ENCODE measurements around the gene SIK3.
"Not testable (repeated sequence)": the region's sequence is repeated elsewhere in the genome, so short reads cannot be mapped to it uniquely, and the experiment has no call there.

SIK3 gene

GRCh38 chr11:117074119-117074518 lies 24.1 kb downstream of the SIK3 start:
- DNase-seq = no peak

DNA sequence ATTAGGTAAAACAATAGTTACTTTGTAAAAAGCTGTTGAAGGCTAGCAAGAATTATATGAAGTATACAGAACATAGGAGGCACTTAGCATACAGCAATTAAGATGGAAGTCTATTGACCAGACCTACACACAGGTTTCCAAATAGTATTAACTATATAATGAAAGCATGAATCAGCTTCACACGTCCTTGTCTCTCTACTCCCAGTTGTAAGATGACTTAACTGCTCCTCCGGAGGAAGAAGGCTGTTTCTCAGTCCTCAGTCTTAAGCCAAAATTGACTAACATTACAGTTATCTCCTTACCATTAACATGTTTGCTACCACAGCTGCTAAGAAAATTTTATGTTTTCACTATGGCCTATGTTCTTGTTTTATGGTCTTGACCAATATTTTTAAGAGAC lies 24.7 kb downstream of the SIK3 start:
- no peak for DNase-seq

- DNase-seq = no peak
Measured at GRCh38 chr11:117072517-117073461, 25.4 kb downstream of the SIK3 start.

DNA sequence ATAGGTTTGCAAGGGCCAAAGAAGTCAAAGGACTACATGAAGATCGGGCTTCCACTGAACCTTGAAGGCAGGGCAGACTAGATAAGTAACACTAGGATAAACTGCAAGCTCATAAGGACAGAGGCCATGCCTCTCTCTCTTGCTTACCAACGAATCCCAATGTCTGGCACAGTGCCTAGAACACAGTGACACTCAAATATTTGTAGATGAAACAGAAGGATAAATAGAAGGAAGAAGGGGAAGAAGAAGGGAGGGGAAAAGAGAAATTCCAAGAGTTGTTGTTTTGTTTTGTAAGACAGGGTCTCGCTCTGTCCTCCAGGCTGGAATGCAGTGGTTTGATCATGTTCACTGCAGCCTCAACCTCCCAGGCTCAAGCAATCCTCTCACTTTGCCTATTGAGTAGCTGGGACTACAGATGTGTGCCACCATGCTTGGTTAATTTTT lies 26.9 kb downstream of the SIK3 start:
- no peak for DNase-seq

DNA sequence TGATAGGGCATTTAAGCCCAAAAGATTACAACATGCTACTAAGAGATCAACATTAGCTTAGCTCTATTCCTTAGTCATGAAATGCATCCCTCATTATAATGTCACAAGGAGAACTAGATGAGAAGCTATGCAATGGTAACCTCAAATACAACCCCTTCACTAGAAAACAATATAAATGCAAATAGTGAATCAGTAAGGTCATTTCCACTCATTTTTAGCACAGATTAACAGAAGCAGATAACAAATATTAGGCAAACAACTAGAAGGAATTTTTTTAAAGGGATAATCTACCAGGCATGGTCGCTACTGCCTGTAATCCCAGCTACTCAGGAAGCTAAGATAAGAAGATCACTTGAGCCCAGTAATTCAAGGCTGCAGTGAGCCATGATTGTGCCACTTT lies 28.2 kb downstream of the SIK3 start:
- DNase-seq = no peak

- no peak for DNase-seq
Measured at GRCh38 chr11:117068303-117068860, 29.8 kb downstream of the SIK3 start.

DNA sequence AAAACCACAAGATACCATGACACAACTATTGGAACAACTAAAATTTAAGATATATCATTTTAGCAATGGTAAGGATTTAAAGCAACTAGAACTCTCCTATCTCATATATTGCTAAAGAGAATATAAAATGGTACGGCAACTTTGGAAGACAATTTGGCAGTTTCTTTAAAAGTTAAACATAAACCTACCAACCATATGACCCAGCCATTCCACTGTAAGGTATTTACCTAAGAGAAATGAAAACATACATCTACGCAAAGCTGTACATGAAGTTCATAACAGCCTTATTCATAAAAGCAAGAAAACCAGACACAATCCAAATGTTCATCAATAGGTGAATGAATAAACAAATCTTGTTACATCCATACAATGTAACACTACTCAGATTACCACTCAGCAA lies 31.3 kb downstream of the SIK3 start:
- DNase-seq = no peak

- DNase-seq = no peak
Measured at GRCh38 chr11:117064275-117064674, 34.0 kb downstream of the SIK3 start.

- DNase-seq = no peak
Measured at GRCh38 chr11:117062498-117062897, 35.7 kb downstream of the SIK3 start.

GRCh38 chr11:117061256-117061655 lies 37.0 kb downstream of the SIK3 start:
- DNase-seq = no peak

DNA sequence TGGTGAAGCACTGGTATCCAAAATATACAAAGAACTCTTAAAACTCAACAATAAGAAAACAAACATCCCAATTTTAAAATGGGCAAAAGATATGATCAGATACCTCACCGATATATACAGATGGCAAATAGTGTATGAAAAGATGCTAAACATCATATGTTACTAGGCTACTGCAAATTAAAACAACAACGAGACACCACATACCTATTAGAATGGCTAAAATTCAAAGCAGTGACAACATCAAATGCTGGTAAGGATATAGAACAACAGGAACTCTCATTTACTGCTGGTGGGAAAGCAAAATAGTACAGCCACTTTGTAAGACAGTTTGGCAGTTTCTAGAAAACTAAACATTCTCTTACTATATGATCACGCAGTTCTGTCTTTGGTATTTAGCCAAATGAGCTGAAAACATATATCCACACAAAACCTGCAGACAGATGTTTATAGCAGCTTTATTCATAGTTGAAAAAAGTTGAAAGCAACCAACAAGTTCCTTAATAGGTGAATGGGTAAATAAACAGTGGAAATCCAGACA lies 38.5 kb downstream of the SIK3 start:
- no peak for DNase-seq

GRCh38 chr11:117058761-117059261 lies 39.4 kb downstream of the SIK3 start:
- no peak for DNase-seq

DNA sequence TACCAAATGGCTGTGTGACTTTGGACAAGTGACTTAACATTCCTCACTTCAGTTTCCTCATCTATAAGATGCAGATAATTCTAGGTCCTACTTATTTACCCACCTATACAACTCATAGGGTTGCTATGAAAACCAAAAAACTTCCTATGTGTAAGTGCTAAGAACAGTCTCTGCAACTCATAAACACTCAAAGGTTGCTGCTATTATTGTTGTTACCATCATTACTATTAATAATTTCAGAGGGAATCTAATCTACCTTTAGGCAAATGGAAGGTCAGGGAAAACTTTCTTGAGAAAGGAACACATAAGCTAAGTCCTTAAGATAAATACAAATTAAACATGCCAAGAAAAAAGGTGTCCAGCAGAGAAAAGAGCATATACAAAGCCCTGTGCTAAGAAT lies 40.5 kb downstream of the SIK3 start:
- DNase-seq = no peak

DNA sequence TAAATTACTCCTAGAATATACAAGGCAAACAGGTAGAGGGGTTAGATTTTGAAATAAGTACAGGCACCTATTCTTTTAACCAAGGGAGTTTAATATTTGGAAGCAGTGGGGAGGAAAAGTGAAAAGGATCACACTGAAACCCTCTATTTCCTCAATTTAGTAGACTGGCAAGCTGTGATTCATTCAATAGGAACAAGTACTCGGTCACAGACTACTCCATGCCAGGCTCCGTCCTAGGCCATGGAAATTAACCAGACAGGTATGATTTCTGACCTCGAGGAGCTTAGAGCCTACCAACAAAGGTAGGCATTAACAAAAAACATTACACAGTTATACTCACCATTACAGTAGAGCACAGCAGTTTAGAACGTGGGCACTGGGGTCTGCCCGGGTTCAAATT lies 40.9 kb downstream of the SIK3 start:
- DNase-seq = no peak

GRCh38 chr11:117055469-117055868 lies 42.8 kb downstream of the SIK3 start:
- DNase-seq = no peak

GRCh38 chr11:117054382-117054781 lies 43.8 kb downstream of the SIK3 start:
- DNase-seq = no peak

GRCh38 chr11:117052196-117053149 lies 45.8 kb downstream of the SIK3 start:
- no peak for DNase-seq

GRCh38 chr11:117050121-117050520 lies 48.1 kb downstream of the SIK3 start:
- not testable (repeated sequence) for DNase-seq

GRCh38 chr11:117046627-117047026 lies 51.6 kb downstream of the SIK3 start:
- DNase-seq = not testable (repeated sequence)

DNA sequence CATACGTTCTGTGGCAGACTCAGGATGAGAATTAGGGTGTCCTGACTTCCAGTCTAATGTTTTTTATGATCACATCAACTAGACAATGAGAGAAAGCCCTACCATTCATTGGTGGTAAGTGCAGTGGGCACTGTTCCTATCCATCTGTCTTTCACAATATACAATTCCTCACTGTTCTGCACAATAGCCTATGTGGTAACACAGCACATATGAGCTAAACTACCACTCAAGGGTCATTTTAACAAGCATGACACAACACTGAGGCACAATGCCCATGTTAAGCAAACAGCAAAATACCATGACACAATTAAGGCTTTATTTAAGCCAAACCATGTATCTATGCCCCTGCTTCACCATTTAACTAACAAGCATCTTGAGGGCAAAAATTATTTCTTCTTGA lies 52.3 kb downstream of the SIK3 start:
- no peak for DNase-seq

GRCh38 chr11:117045196-117045595 lies 53.0 kb downstream of the SIK3 start:
- no peak for DNase-seq

GRCh38 chr11:117044287-117045035 lies 53.8 kb downstream of the SIK3 start:
- DNase-seq = no peak

All from activated CD4-positive, CD25-positive, alpha-beta regulatory T cell treated with anti-CD3 and anti-CD28 coated beads, Interleukin-2, amount 50 U/mL, for 72 hours (primary cell).